Dendritic cell treated with granulocyte-macrophage colony-stimulating factor and Interleukin-4, amounts not matched to agents 40 ng/mL and 50 ng/mL, for 4 days (primary cell): ENCODE data around the gene EPHA1.

ENCODE experiments used
- H3K27ac Mint-ChIP-seq: one replicate; pipeline ENCODE4 v1.8.0; 2022; ENCODE audit warnings: mild to moderate bottlenecking, mixed read lengths
- H3K27me3 Mint-ChIP-seq: one replicate; pipeline ENCODE4 v1.8.0; 2022; ENCODE audit warnings: mild to moderate bottlenecking, mixed read lengths
- H3K36me3 Mint-ChIP-seq: one replicate; pipeline ENCODE4 v1.8.0; 2022; ENCODE audit warnings: low read depth, mixed read lengths
- H3K4me1 Mint-ChIP-seq: one replicate; pipeline ENCODE4 v1.8.0; 2022; ENCODE audit warnings: low read depth, mixed read lengths
- H3K4me3 Mint-ChIP-seq: one replicate; pipeline ENCODE4 v1.8.0; 2022; ENCODE audit warnings: mild to moderate bottlenecking, moderate library complexity, mixed read lengths
- H3K9me3 Mint-ChIP-seq: one replicate; pipeline ENCODE4 v1.8.0; 2022; ENCODE audit warnings: mixed read lengths
- intact Hi-C: fragments of 100-400 bp; cut with micrococcal nuclease; formaldehyde crosslinking; loops from one replicate; pipeline ENCODE4 v1.15.0; 2022

EPHA1 gene

GRCh38 chr7:143356414-143357050, 52.1 kb downstream of the EPHA1 start:
- H3K27ac Mint-ChIP-seq, result no peak overlapping the region
- H3K4me3 Mint-ChIP-seq, result no peak overlapping the region
- H3K27me3 Mint-ChIP-seq, result peaks cover 38% of the 10 kb centered on the region

GRCh38 chr7:143355450-143356385, 52.9 kb downstream of the EPHA1 start:
- Mint-ChIP-seq H3K27me3 (peaks cover 33% of the 10 kb centered on the region), H3K36me3 (no peaks in the 10 kb centered on the region), H3K27ac (no peak overlapping the region), H3K4me3 (no peak overlapping the region), H3K4me1 (peaks cover 34% of the 10 kb centered on the region), H3K9me3 (no peaks in the 10 kb centered on the region)
- intact Hi-C loops, result no loop called here

More at GRCh38 chr7:143356414-143357050, 52.1 kb downstream of the EPHA1 start:
- Mint-ChIP-seq H3K9me3 (no peaks in the 10 kb centered on the region), H3K36me3 (no peaks in the 10 kb centered on the region), H3K4me1 (peaks cover 42% of the 10 kb centered on the region)
- intact Hi-C loops, result no loop called here

- Mint-ChIP-seq H3K27me3 (peaks cover 28% of the 10 kb centered on the region), H3K27ac (no peak overlapping the region)
- intact Hi-C loops, result no loop called here
These were observed 53.7 kb downstream of the EPHA1 start for GRCh38 chr7:143354965-143355364.

GRCh38 chr7:143354376-143354775, 54.3 kb downstream of the EPHA1 start:
- Mint-ChIP-seq H3K9me3 (no peaks in the 10 kb centered on the region), H3K36me3 (no peaks in the 10 kb centered on the region), H3K27me3 (peaks cover 25% of the 10 kb centered on the region)

More at GRCh38 chr7:143354965-143355364, 53.7 kb downstream of the EPHA1 start:
- Mint-ChIP-seq H3K4me1 (peaks cover 26% of the 10 kb centered on the region), H3K4me3 (no peak overlapping the region), H3K36me3 (no peaks in the 10 kb centered on the region), H3K9me3 (no peaks in the 10 kb centered on the region)

GRCh38 chr7:143352531-143353002, 56.1 kb downstream of the EPHA1 start:
- Mint-ChIP-seq H3K9me3 (no peaks in the 10 kb centered on the region), H3K27me3 (peaks cover 18% of the 10 kb centered on the region), H3K4me1 (peaks cover 17% of the 10 kb centered on the region)

More at GRCh38 chr7:143354376-143354775, 54.3 kb downstream of the EPHA1 start:
- H3K4me3 Mint-ChIP-seq, result no peak overlapping the region
- H3K27ac Mint-ChIP-seq, result no peak overlapping the region
- intact Hi-C loops, result no loop called here
- H3K4me1 Mint-ChIP-seq, result peaks cover 21% of the 10 kb centered on the region

GRCh38 chr7:143351574-143351973, 57.1 kb downstream of the EPHA1 start:
- intact Hi-C loops, result no loop called here
- Mint-ChIP-seq H3K4me3 (no peak overlapping the region), H3K27ac (no peak overlapping the region), H3K27me3 (peaks cover 20% of the 10 kb centered on the region), H3K36me3 (no peaks in the 10 kb centered on the region), H3K4me1 (peaks cover 19% of the 10 kb centered on the region), H3K9me3 (no peaks in the 10 kb centered on the region)

More at GRCh38 chr7:143352531-143353002, 56.1 kb downstream of the EPHA1 start:
- Mint-ChIP-seq H3K36me3 (no peaks in the 10 kb centered on the region), H3K4me3 (no peak overlapping the region), H3K27ac (no peak overlapping the region)
- intact Hi-C loops, result no loop called here

- H3K27ac Mint-ChIP-seq, result no peak overlapping the region
- intact Hi-C loops, result no loop called here
- no peaks in the 10 kb centered on the region for H3K9me3 Mint-ChIP-seq
- no peaks in the 10 kb centered on the region for H3K36me3 Mint-ChIP-seq
- H3K4me3 Mint-ChIP-seq, result no peak overlapping the region
- peaks cover 21% of the 10 kb centered on the region for H3K4me1 Mint-ChIP-seq
- H3K27me3 Mint-ChIP-seq, result peaks cover 25% of the 10 kb centered on the region
These were observed 57.6 kb downstream of the EPHA1 start for GRCh38 chr7:143351060-143351459.

GRCh38 chr7:143347950-143348349, 60.7 kb downstream of the EPHA1 start:
- no peaks in the 10 kb centered on the region for H3K36me3 Mint-ChIP-seq
- no peak overlapping the region for H3K27ac Mint-ChIP-seq
- H3K27me3 Mint-ChIP-seq, result peaks cover 26% of the 10 kb centered on the region
- intact Hi-C loops, result no loop called here
- no peaks in the 10 kb centered on the region for H3K9me3 Mint-ChIP-seq
- H3K4me1 Mint-ChIP-seq, result peaks cover 31% of the 10 kb centered on the region
- H3K4me3 Mint-ChIP-seq, result no peak overlapping the region

- H3K36me3 Mint-ChIP-seq, result no peaks in the 10 kb centered on the region
- H3K4me3 Mint-ChIP-seq, result peak overlapping the region; percentile 74
- peaks cover 21% of the 10 kb centered on the region for H3K27me3 Mint-ChIP-seq
- intact Hi-C loops, result no loop called here
- no peaks in the 10 kb centered on the region for H3K9me3 Mint-ChIP-seq
- peaks cover 20% of the 10 kb centered on the region for H3K4me1 Mint-ChIP-seq
- peak overlapping the region; percentile 45 for H3K27ac Mint-ChIP-seq
These were observed 62.6 kb downstream of the EPHA1 start for GRCh38 chr7:143346018-143346417.

GRCh38 chr7:143345428-143345900, 63.2 kb downstream of the EPHA1 start:
- intact Hi-C loops, result no loop called here
- H3K4me1 Mint-ChIP-seq, result peaks cover 21% of the 10 kb centered on the region
- peak overlapping the region; percentile 45 for H3K27ac Mint-ChIP-seq
- H3K27me3 Mint-ChIP-seq, result peaks cover 21% of the 10 kb centered on the region
- no peaks in the 10 kb centered on the region for H3K36me3 Mint-ChIP-seq
- no peaks in the 10 kb centered on the region for H3K9me3 Mint-ChIP-seq
- peak overlapping the region; percentile 74 for H3K4me3 Mint-ChIP-seq

GRCh38 chr7:143343596-143343995, 65.1 kb downstream of the EPHA1 start:
- Mint-ChIP-seq H3K27ac (no peak overlapping the region), H3K4me3 (no peak overlapping the region), H3K36me3 (no peaks in the 10 kb centered on the region), H3K9me3 (no peaks in the 10 kb centered on the region), H3K27me3 (peaks cover 26% of the 10 kb centered on the region), H3K4me1 (peaks cover 25% of the 10 kb centered on the region)
- intact Hi-C loops, result no loop called here

GRCh38 chr7:143341842-143342241, 66.8 kb downstream of the EPHA1 start:
- no peaks in the 10 kb centered on the region for H3K36me3 Mint-ChIP-seq
- H3K4me1 Mint-ChIP-seq, result peaks cover 23% of the 10 kb centered on the region
- intact Hi-C loops, result no loop called here
- no peak overlapping the region for H3K4me3 Mint-ChIP-seq
- H3K27ac Mint-ChIP-seq, result no peak overlapping the region
- peaks cover 25% of the 10 kb centered on the region for H3K27me3 Mint-ChIP-seq
- H3K9me3 Mint-ChIP-seq, result no peaks in the 10 kb centered on the region
